SH-SY5Y (cell line): ENCODE results near the gene OAS3.

ENCODE experiments used
- GATA2 ChIP-seq: IDR thresholded peaks from 2 replicates; pipeline ENCODE4 v1.6.1; 2011; ENCODE audit warnings: mild to moderate bottlenecking, low read depth, low read length
- GATA3 ChIP-seq: IDR thresholded peaks from 2 replicates; pipeline ENCODE4 v1.6.1; 2011; ENCODE audit warnings: low read depth, mild to moderate bottlenecking, low read length, moderate library complexity

DNA sequence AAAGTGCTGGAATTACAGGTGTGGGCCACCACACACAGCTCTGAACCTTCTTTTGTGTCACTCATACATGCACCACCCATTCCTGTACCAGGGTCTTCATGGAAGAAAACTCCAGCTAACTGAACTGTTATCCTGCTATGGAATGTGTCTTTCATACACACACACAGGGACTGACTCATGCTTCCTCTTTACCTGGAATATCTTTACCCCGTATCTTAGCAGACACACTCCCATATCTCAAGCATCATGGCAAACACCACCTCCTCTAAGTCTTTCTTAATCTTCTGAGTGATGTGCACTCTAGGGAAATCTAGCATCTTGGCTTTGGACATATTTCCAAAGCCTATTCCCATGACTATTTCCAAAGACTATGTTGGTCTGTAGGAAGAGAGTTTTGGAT, 83.2 kb downstream of the OAS3 start:
- TF ChIP-seq GATA2, result no peak
- TF ChIP-seq GATA3, result no peak
